ENCODE data around the gene MTFMT. TPM values are rescaled to one million over a fixed set of nuclear protein-coding genes. Genes with fewer than 3 reads are reported as not detected.
A peak's percentile ranks its signal among the peaks of the same experiment; 100 is the strongest.
"Not testable (repeated sequence)": the region's sequence is repeated elsewhere in the genome, so short reads cannot be mapped to it uniquely, and the experiment has no call there.

MTFMT gene
- total RNA-seq, 2 donors from 2014 or later = 13.9 to 23.6 TPM

- intact Hi-C loops (cut with DNase I) = loop anchor here in 1 of 2 donors (10.0 kb wide), 1 partner anchor 230 kb away; no protein-coding TSS in a partner anchor
- DNase-seq (peak; percentile 64), ATAC-seq (peak in 1 of 2 donors; percentile 84)
Observed at GRCh38 chr15:65044724-65045481, 15.5 kb upstream of the MTFMT start, which contains the start of gene SLC51B. Gene SLC51B (plus strand): TSS chr15:65045387. CDS start chr15:65050005, 4,618 bp downstream.

GRCh38 chr15:65044218-65044617 lies 14.8 kb upstream of the MTFMT start:
- peak in 1 of 2 donors; percentile 70 for ATAC-seq
- DNase-seq = not testable (repeated sequence)
- intact Hi-C loops (cut with DNase I) = loop anchor here in 1 of 2 donors (10.0 kb wide), 1 partner anchor 231 kb away; no protein-coding TSS in a partner anchor

- no peak for ATAC-seq
Observed at GRCh38 chr15:65042776-65043327, 13.4 kb upstream of the MTFMT start.

GRCh38 chr15:65041787-65042186 lies 12.3 kb upstream of the MTFMT start:
- intact Hi-C loops (cut with DNase I) = loop anchor here in 1 of 2 donors (10.0 kb wide), 1 partner anchor 233 kb away; no protein-coding TSS in a partner anchor
- no peak for DNase-seq
- ATAC-seq = no peak

More at GRCh38 chr15:65042776-65043327, 13.4 kb upstream of the MTFMT start:
- DNase-seq = no peak
- intact Hi-C loops (cut with DNase I) = loop anchor here in 1 of 2 donors (10.0 kb wide), 1 partner anchor 232 kb away; no protein-coding TSS in a partner anchor

GRCh38 chr15:65040461-65040860 lies 11.0 kb upstream of the MTFMT start:
- ATAC-seq (no peak), DNase-seq (no peak)
- intact Hi-C loops (cut with DNase I) = loop anchor here in 1 of 2 donors (10.0 kb wide), 1 partner anchor 234 kb away; no protein-coding TSS in a partner anchor

GRCh38 chr15:65038836-65039235 lies 9.4 kb upstream of the MTFMT start:
- ATAC-seq (no peak), DNase-seq (no peak)
- intact Hi-C loops (cut with DNase I) = no loop called here

GRCh38 chr15:65038428-65038827 lies 9.0 kb upstream of the MTFMT start:
- DNase-seq (no peak), ATAC-seq (no peak)
- intact Hi-C loops (cut with DNase I) = no loop called here

GRCh38 chr15:65037309-65037708 lies 7.9 kb upstream of the MTFMT start:
- no peak for ATAC-seq
- intact Hi-C loops (cut with DNase I) = no loop called here
- DNase-seq = no peak

- ATAC-seq = no peak
- no peak for DNase-seq
- intact Hi-C loops (cut with DNase I) = loop anchor here in 1 of 2 donors (5.0 kb wide), 1 partner anchor 68 kb away; no protein-coding TSS in a partner anchor
Observed at GRCh38 chr15:65034719-65035118, 5.3 kb upstream of the MTFMT start.

- no peak for DNase-seq
- intact Hi-C loops (cut with DNase I) = loop anchor here in 1 of 2 donors (5.0 kb wide), 1 partner anchor 69 kb away; no protein-coding TSS in a partner anchor
- peak in 1 of 2 donors; percentile 22 for ATAC-seq
Observed at GRCh38 chr15:65033659-65034269, 4.3 kb upstream of the MTFMT start.

- peak; percentile 61 for DNase-seq
- intact Hi-C loops (cut with DNase I) = loop anchor here in 1 of 2 donors (5.0 kb wide), 1 partner anchor 69 kb away; no protein-coding TSS in a partner anchor
- ATAC-seq = peak; percentile 51 to 65
Observed at GRCh38 chr15:65032801-65033537, 3.5 kb upstream of the MTFMT start.

GRCh38 chr15:65029736-65030208 lies 333 bp upstream of the MTFMT start:
- no peak for ATAC-seq
- no peak for DNase-seq
- intact Hi-C loops (cut with DNase I) = loop anchor here in 1 of 2 donors (5.0 kb wide), 1 partner anchor 73 kb away; no protein-coding TSS in a partner anchor

GRCh38 chr15:65028338-65028737 lies 1.1 kb downstream of the MTFMT start:
- intact Hi-C loops (cut with DNase I) = no loop called here
- ATAC-seq = no peak
- no peak for DNase-seq

GRCh38 chr15:65027593-65027992 lies 1.8 kb downstream of the MTFMT start:
- ATAC-seq (no peak), DNase-seq (no peak)
- intact Hi-C loops (cut with DNase I) = no loop called here

GRCh38 chr15:65026756-65027155 lies 2.7 kb downstream of the MTFMT start:
- intact Hi-C loops (cut with DNase I) = no loop called here
- DNase-seq = no peak
- no peak for ATAC-seq

GRCh38 chr15:65021488-65021887 lies 8.0 kb downstream of the MTFMT start:
- DNase-seq = no peak
- intact Hi-C loops (cut with DNase I) = no loop called here
- no peak for ATAC-seq

GRCh38 chr15:65020419-65020818 lies 9.0 kb downstream of the MTFMT start:
- ATAC-seq (no peak), DNase-seq (no peak)
- intact Hi-C loops (cut with DNase I) = no loop called here

- intact Hi-C loops (cut with DNase I); ATAC-seq: not testable (repeated sequence)
Observed at GRCh38 chr15:65011198-65011597, 18.2 kb downstream of the MTFMT start.

GRCh38 chr15:65008983-65009382 lies 20.5 kb downstream of the MTFMT start:
- ATAC-seq (no peak), DNase-seq (no peak)

More at GRCh38 chr15:65011198-65011597, 18.2 kb downstream of the MTFMT start:
- not testable (repeated sequence) for DNase-seq

More at GRCh38 chr15:65008983-65009382, 20.5 kb downstream of the MTFMT start:
- intact Hi-C loops (cut with DNase I) = no loop called here
